OCI-LY1 (cell line): ENCODE measurements around the gene ROR2.

Experiments used
- CTCF ChIP-seq: fragments of 200-600 bp; sonication (generic), shearing (Covaris generic); IDR thresholded peaks from 2 replicates; pipeline ENCODE4 v1.5.1; 2017; ENCODE audit warnings: mild to moderate bottlenecking, antibody characterized with exemption, low read length, moderate library complexity, mixed read lengths
- EZH2 ChIP-seq: fragments of 200-600 bp; sonication (generic), shearing (Covaris generic); IDR thresholded peaks from 2 replicates; pipeline ENCODE4 v1.8.0; 2017; ENCODE audit warnings: borderline replicate concordance, mixed run types, mild to moderate bottlenecking, antibody characterized with exemption, low read length, moderate library complexity, mixed read lengths

- TF ChIP-seq CTCF (no peak), EZH2 (no peak)
Observed at GRCh38 chr9:91591627-91592026, 358.4 kb downstream of the ROR2 start.
